MCF 10A (cell line): Measurements from ENCODE around the gene PTK6. TPM values are rescaled to one million over a fixed set of nuclear protein-coding genes. Genes with fewer than 3 reads are reported as not detected.

Source experiments
- BruUV-seq: library from RNA; stranded (reverse); fragments of 400-500 nt; replicated peaks from 2 replicates; lab custom pipeline; 2021; lab: Mats Ljungman, UMichigan
- CTCF ChIA-PET: fragments of 300-600 bp; sonication (Branson Sonifier 250); formaldehyde crosslinking; extraction: SDS; loops from one replicate; lab custom pipeline; 2021; ENCODE audit warnings: antibody characterized with exemption, inconsistent platforms; lab: Yijun Ruan, JAX
- POLR2A ChIA-PET: fragments of 300-600, 350-650 bp; sonication (Branson Sonifier 250); formaldehyde crosslinking; extraction: SDS; loops from one replicate; lab custom pipeline; 2020; ENCODE audit warnings: antibody characterized with exemption, inconsistent platforms; lab: Yijun Ruan, JAX
- DNase-seq: peaks from one replicate; pipeline ENCODE4 v3.0.0-alpha.2; 2018; ENCODE audit not compliant: unreplicated experiment
- H3K27ac Mint-ChIP-seq: one replicate; pipeline ENCODE4 v1.8.0; 2022; ENCODE audit warnings: mild to moderate bottlenecking, low read depth, mixed read lengths; ENCODE audit not compliant: unreplicated experiment
- H3K27me3 Mint-ChIP-seq: one replicate; pipeline ENCODE4 v1.8.0; 2022; ENCODE audit warnings: mixed read lengths; ENCODE audit not compliant: insufficient read depth, unreplicated experiment
- H3K36me3 Mint-ChIP-seq: one replicate; pipeline ENCODE4 v1.8.0; 2022; ENCODE audit warnings: mild to moderate bottlenecking, moderate library complexity, mixed read lengths; ENCODE audit not compliant: insufficient read depth, unreplicated experiment
- H3K4me1 Mint-ChIP-seq: one replicate; pipeline ENCODE4 v1.8.0; 2022; ENCODE audit warnings: mixed read lengths; ENCODE audit not compliant: insufficient read depth, unreplicated experiment
- H3K4me3 Mint-ChIP-seq: one replicate; pipeline ENCODE4 v1.8.0; 2022; ENCODE audit warnings: mild to moderate bottlenecking, moderate library complexity, mixed read lengths; ENCODE audit not compliant: unreplicated experiment
- H3K9me3 Mint-ChIP-seq: one replicate; pipeline ENCODE4 v1.8.0; 2022; ENCODE audit warnings: mixed read lengths; ENCODE audit not compliant: unreplicated experiment
- CTCF ChIP-seq: fragments of 200-600 bp; IDR thresholded peaks from one replicate; pipeline ENCODE4 v1.8.0; 2022; ENCODE audit warnings: antibody characterized with exemption, mild to moderate bottlenecking; ENCODE audit not compliant: unreplicated experiment
- intact Hi-C: fragments of 100-400 bp; cut with micrococcal nuclease; formaldehyde crosslinking; loops from 2 replicates; pipeline ENCODE4 v1.14.1; 2022
- total RNA-seq: library from RNA; stranded (reverse); gene quantifications from 2 replicates; pipeline ENCODE4 v1.2.3, GENCODE V29; 2022

Gene PTK6
- total RNA-seq, 1 experiment from 2014 or later = 4.4 TPM

DNA sequence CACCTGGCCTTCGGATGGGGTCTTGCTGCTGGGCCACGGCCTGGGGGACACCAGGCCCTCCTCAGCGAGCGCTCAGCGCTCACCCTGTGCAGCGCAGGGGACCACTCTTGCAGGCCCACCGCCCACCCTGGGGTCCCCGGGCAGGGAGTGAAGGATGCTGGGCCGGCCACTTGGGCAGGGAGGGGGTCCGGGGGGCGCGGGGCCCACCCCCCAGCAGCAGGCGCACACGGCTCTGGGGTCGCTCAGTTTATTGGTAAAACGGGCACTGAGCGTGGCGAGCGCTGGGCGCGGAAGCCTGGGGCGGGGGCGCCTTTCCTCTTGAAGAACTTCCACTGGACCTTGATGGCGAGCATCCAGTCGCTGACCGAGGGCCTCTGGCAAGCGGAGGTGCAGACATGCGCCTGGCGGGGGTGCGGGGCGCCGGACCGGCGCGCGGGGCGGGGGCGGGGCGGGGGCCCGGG lies 49.4 kb downstream of the PTK6 start:
- ChIA-PET CTCF (interaction anchor here (1.1 kb wide), 1 partner anchor 8 kb away, joined by 4 read pairs; no protein-coding TSS in a partner anchor), POLR2A (no interaction called here)
- Mint-ChIP-seq H3K27ac (no peak overlapping the region), H3K36me3 (peaks cover 5% of the 10 kb centered on the region), H3K4me3 (no peak overlapping the region), H3K27me3 (peaks cover 19% of the 10 kb centered on the region), H3K9me3 (peaks cover 17% of the 10 kb centered on the region), H3K4me1 (peaks cover 4% of the 10 kb centered on the region)
- no peak for TF ChIP-seq CTCF
- BruUV-seq = no TSS peak
- intact Hi-C loops = no loop called here
- no peak for DNase-seq

- intact Hi-C loops = no loop called here
- no TSS peak for BruUV-seq
- peaks cover under 1% of the 10 kb centered on the region for H3K36me3 Mint-ChIP-seq
- no peak for DNase-seq
- H3K4me1 Mint-ChIP-seq = peaks cover 9% of the 10 kb centered on the region
- CTCF ChIA-PET = interaction anchor here (1.1 kb wide), 1 partner anchor 9 kb away, joined by 4 read pairs; no protein-coding TSS in a partner anchor
- no peak overlapping the region for H3K27ac Mint-ChIP-seq
- no peak for TF ChIP-seq CTCF
- POLR2A ChIA-PET = no interaction called here
- H3K27me3 Mint-ChIP-seq = peaks cover 24% of the 10 kb centered on the region
- no peak overlapping the region for H3K4me3 Mint-ChIP-seq
- peaks cover 11% of the 10 kb centered on the region for H3K9me3 Mint-ChIP-seq
Observed at GRCh38 chr20:63487116-63487764, 49.9 kb downstream of the PTK6 start.

DNA sequence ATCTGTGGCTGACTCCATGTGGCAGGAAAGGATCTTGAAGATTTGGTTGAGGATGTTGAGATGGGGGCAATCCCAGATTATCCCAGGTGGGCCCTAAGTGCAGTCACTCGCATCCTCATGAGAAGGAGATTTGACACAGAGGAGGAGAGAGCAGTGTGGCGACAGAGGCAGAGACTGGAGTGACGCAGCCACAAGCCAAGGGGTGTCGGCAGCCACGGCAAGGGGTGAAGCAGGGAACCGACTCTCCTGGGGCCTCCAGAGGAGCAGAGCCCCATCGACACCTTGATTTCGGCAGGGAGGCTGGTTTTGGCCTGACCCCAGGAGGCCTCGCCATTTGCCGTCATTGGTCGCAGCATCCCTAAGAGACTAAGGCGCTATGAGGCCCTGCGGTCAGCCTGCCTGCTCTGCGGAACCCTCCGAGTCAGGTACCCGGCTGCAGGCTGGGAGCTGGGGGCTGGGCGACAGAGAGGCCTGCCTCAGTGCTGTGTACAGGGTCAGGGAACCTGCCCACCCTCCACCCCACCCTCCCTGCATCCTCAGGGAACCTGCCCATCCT lies 50.8 kb downstream of the PTK6 start:
- Mint-ChIP-seq H3K27ac (no peak overlapping the region), H3K4me1 (peaks cover 14% of the 10 kb centered on the region), H3K27me3 (peaks cover 33% of the 10 kb centered on the region), H3K36me3 (no peaks in the 10 kb centered on the region), H3K9me3 (peaks cover 2% of the 10 kb centered on the region), H3K4me3 (no peak overlapping the region)
- ChIA-PET CTCF (interaction anchor here (1.1 kb wide), 1 partner anchor 10 kb away, joined by 4 read pairs; no protein-coding TSS in a partner anchor), POLR2A (no interaction called here)
- DNase-seq = no peak
- no TSS peak for BruUV-seq
- intact Hi-C loops = no loop called here
- no peak for TF ChIP-seq CTCF

DNA sequence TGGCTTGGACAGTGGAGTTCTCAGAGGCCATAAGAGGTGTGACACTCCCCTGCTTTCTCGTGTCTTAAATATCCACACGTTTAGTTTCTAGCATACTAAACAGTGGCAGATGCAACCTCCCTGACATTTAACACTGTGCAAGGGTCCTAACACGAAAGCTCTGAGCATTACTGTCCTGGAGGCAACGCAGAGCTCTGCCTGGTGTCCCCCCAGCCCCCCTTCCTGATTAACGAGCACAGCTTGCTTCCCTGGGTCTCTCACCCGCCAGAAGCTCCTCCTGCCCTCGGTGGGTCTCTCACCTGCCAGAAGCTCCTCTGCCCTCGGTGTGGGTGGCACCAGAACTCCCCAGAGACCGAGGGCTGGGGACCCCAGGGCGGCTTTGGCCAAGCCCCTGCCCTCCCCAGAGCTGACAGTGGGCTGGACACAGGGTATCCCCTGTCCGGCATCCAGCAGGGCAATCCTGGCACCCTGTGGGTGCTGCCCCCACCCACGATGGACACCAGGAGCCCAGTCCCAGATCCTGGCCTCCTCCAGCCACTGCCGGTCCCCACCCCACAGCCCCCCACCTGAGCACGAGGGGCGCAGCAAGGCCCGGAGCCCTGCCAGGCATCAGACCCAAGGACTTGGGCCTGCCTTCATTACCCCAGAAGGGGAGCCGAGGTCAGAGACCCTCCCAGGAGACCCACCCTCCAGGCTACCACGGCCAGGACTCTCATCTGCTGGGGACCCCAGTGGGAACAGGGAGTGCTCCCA lies 52.3 kb downstream of the PTK6 start:
- Mint-ChIP-seq H3K27me3 (peaks cover 36% of the 10 kb centered on the region), H3K27ac (no peak overlapping the region), H3K36me3 (no peaks in the 10 kb centered on the region), H3K9me3 (no peaks in the 10 kb centered on the region), H3K4me3 (no peak overlapping the region), H3K4me1 (peaks cover 17% of the 10 kb centered on the region)
- BruUV-seq = no TSS peak
- no peak for DNase-seq
- POLR2A ChIA-PET = no interaction called here
- TF ChIP-seq CTCF = no peak
- intact Hi-C loops = loop anchor here (5.0 kb wide), 1 partner anchor 178 kb away; no protein-coding TSS in a partner anchor
- CTCF ChIA-PET = no interaction called here
